NCI-H2227 treated with DMSO at 0.1 percent for 48 hours (cell line): ENCODE data around the gene CXCR6.

ENCODE experiments used
- DNase-seq: peaks from one replicate; lab custom pipeline; 2025; lab: John Stamatoyannopoulos, UW

Gene CXCR6

GRCh38 chr3:45943207-45943846, at the start of gene CXCR6:
CXCR6 (plus strand) TSS chr3:45943464; CDS start chr3:45946482, 3,018 bp downstream.
- no peak for DNase-seq

- no peak for DNase-seq
These were observed 49.2 kb upstream of the CXCR6 start for GRCh38 chr3:45894015-45894414.

GRCh38 chr3:45895686-45896468, 47.4 kb upstream of the CXCR6 start:
- no peak for DNase-seq

- no peak for DNase-seq
These were observed 46.3 kb upstream of the CXCR6 start for GRCh38 chr3:45896956-45897355.

- no peak for DNase-seq
These were observed 38.3 kb upstream of the CXCR6 start for GRCh38 chr3:45904931-45905330.

GRCh38 chr3:45905755-45906154, 37.5 kb upstream of the CXCR6 start:
- DNase-seq, result no peak

GRCh38 chr3:45906681-45907407, 36.4 kb upstream of the CXCR6 start:
- no peak for DNase-seq

GRCh38 chr3:45907769-45908705, 35.2 kb upstream of the CXCR6 start:
- no peak for DNase-seq

- no peak for DNase-seq
These were observed 34.5 kb upstream of the CXCR6 start for GRCh38 chr3:45908761-45909160.

- no peak for DNase-seq
These were observed 33.7 kb upstream of the CXCR6 start for GRCh38 chr3:45909542-45909941.

GRCh38 chr3:45910892-45911291, 32.4 kb upstream of the CXCR6 start:
- DNase-seq, result no peak

GRCh38 chr3:45911511-45912226, 31.6 kb upstream of the CXCR6 start:
- DNase-seq, result no peak

- DNase-seq, result no peak
These were observed 30.8 kb upstream of the CXCR6 start for GRCh38 chr3:45912435-45912834.

- DNase-seq, result no peak
These were observed 28.8 kb upstream of the CXCR6 start for GRCh38 chr3:45914362-45915058.

- no peak for DNase-seq
These were observed 28.2 kb upstream of the CXCR6 start for GRCh38 chr3:45915059-45915439.

GRCh38 chr3:45915518-45916231, 27.6 kb upstream of the CXCR6 start:
- DNase-seq, result no peak

- no peak for DNase-seq
These were observed 25.9 kb upstream of the CXCR6 start for GRCh38 chr3:45917146-45917898.

GRCh38 chr3:45921158-45922038, 21.9 kb upstream of the CXCR6 start:
- DNase-seq, result no peak
